H1 (cell line): Measurements from ENCODE around the gene MT1B. TPM values are rescaled to one million over a fixed set of nuclear protein-coding genes. Genes with fewer than 3 reads are reported as not detected.

Experiments used
- CTCF ChIA-PET: fragments of 300-600 bp; sonication (Branson Sonifier 250); formaldehyde crosslinking; loops from one replicate; lab custom pipeline; 2021; ENCODE audit not compliant: partially characterized antibody; lab: Charles Lee
- POLR2A ChIA-PET: fragments of 300-600 bp; sonication (Branson Sonifier 250); formaldehyde crosslinking; loops from one replicate; lab custom pipeline; 2021; ENCODE audit warnings: inconsistent platforms; ENCODE audit not compliant: partially characterized antibody; lab: Charles Lee
- DNase-seq, 2 experiments: peaks; one replicate each; pipeline versions ENCODE4 v3.0.0 to v3.0.0-alpha.2; 2010 to 2022; ENCODE audit warnings: low spot score in 2 of 2, low read depth in 1 of 2, mixed read lengths in 1 of 2
- FAIRE-seq: peaks from 2 replicates; lab custom pipeline; 2011; peaks lifted over from hg19 to GRCh38; lab: Jason Lieb, UNC
- H2AFZ ChIP-seq: 2 replicates; pipeline ENCODE4 v1.8.1; 2012; ENCODE audit warnings: low read length, inconsistent platforms
- H2AK5ac ChIP-seq: 2 replicates; pipeline ENCODE4 v1.6.1; 2013; ENCODE audit warnings: low read depth, low read length
- H2BK120ac ChIP-seq: replicated peaks from 2 replicates; pipeline ENCODE3; 2013; ENCODE audit warnings: low read depth, low read length, inconsistent platforms
- H2BK12ac ChIP-seq: 2 replicates; pipeline ENCODE4 v1.6.1; 2013; ENCODE audit warnings: low read depth, low read length
- H2BK15ac ChIP-seq: 2 replicates; pipeline ENCODE4 v1.6.1; 2013; ENCODE audit warnings: low read length
- H2BK20ac ChIP-seq: 2 replicates; pipeline ENCODE4 v1.6.1; 2013; ENCODE audit warnings: low read length
- H2BK5ac ChIP-seq: 2 replicates; pipeline ENCODE4 v1.6.1; 2013; ENCODE audit warnings: low read depth, low read length
- H3K14ac ChIP-seq: 2 replicates; pipeline ENCODE4 v1.6.1; 2013; ENCODE audit warnings: inconsistent platforms; ENCODE audit not compliant: insufficient read length
- H3K18ac ChIP-seq: 2 replicates; pipeline ENCODE4 v1.6.1; 2013; ENCODE audit warnings: low read length; ENCODE audit errors: extremely low read depth
- H3K23ac ChIP-seq: 2 replicates; pipeline ENCODE4 v1.6.1; 2013; ENCODE audit warnings: inconsistent platforms; ENCODE audit not compliant: insufficient read length
- H3K23me2 ChIP-seq: 2 replicates; pipeline ENCODE4 v1.6.1; 2013; ENCODE audit warnings: low read depth, low read length
- H3K27ac ChIP-seq: 2 replicates; pipeline ENCODE4 v1.6.1; 2011; ENCODE audit warnings: low read depth, low read length, inconsistent platforms
- H3K27me3 ChIP-seq, 4 experiments: replicated peaks in 1 of 4; 1 replicate in 1 of 4; 2 replicates in 3 of 4; pipeline versions ENCODE4 v1.6.1 to v1.8.1; 2011 to 2013; ENCODE audit warnings: low read length in 3 of 4, mild to moderate bottlenecking in 3 of 4, inconsistent platforms in 2 of 4, mixed read lengths in 2 of 4, moderate library complexity in 1 of 4; ENCODE audit not compliant: control insufficient read depth in 3 of 4, insufficient read depth in 3 of 4; ENCODE audit errors: extremely low read depth in 1 of 4
- H3K36me3 ChIP-seq, 4 experiments: 2 replicates each; pipeline versions ENCODE4 v1.6.1 to v1.8.1; 2011 to 2013; ENCODE audit warnings: mild to moderate bottlenecking in 4 of 4, low read length in 3 of 4, moderate library complexity in 2 of 4, control low read depth in 1 of 4, inconsistent platforms in 1 of 4; ENCODE audit not compliant: insufficient read depth in 4 of 4, control insufficient read depth in 2 of 4
- H3K4ac ChIP-seq: replicated peaks from 2 replicates; pipeline ENCODE3; 2013; ENCODE audit warnings: low read length, low read depth, mixed read lengths, inconsistent platforms; ENCODE audit not compliant: insufficient read length
- H3K4me1 ChIP-seq, 4 experiments: replicated peaks in 1 of 4; 1 replicate in 1 of 4; 2 replicates in 3 of 4; pipeline versions ENCODE4 v1.6.1 to v1.8.1; 2011 to 2013; ENCODE audit warnings: low read length in 3 of 4, inconsistent platforms in 2 of 4, mixed read lengths in 1 of 4; ENCODE audit not compliant: insufficient read depth in 4 of 4, control insufficient read depth in 3 of 4
- H3K4me2 ChIP-seq, 2 experiments: 2 replicates each; pipeline versions ENCODE4 v1.6.1 to v1.8.1; 2011 to 2013; ENCODE audit warnings: low read depth in 2 of 2, low read length in 2 of 2, control low read depth in 1 of 2, inconsistent platforms in 1 of 2, mild to moderate bottlenecking in 1 of 2; ENCODE audit not compliant: insufficient read depth in 1 of 2
- H3K4me3 ChIP-seq, 4 experiments: fragments of 200-600, 300-600 bp in 1 of 4; sonication (generic), shearing (Covaris generic), sonication (Bioruptor Twin) in 1 of 4; 2 replicates each; pipeline versions ENCODE4 v1.5.1 to v1.8.1; 2011 to 2016; ENCODE audit warnings: low read length in 4 of 4, low read depth in 3 of 4, control low read depth in 2 of 4, inconsistent platforms in 2 of 4, mild to moderate bottlenecking in 2 of 4, mixed read lengths in 1 of 4, moderate library complexity in 1 of 4; ENCODE audit not compliant: insufficient read depth in 2 of 4; ENCODE audit errors: extremely low read depth in 1 of 4
- H3K56ac ChIP-seq: replicated peaks from 2 replicates; pipeline ENCODE3; 2013; ENCODE audit warnings: low read depth, mild to moderate bottlenecking, mixed read lengths, low read length, inconsistent platforms; ENCODE audit not compliant: insufficient read length
- H3K79me1 ChIP-seq: 2 replicates; pipeline ENCODE4 v1.6.1; 2013; ENCODE audit warnings: low read depth, low read length, control low read depth
- H3K79me2 ChIP-seq, 2 experiments: 2 replicates each; pipeline versions ENCODE4 v1.6.1 to v1.8.1; 2012 to 2013; ENCODE audit warnings: low read length in 2 of 2, mild to moderate bottlenecking in 2 of 2, inconsistent platforms in 1 of 2; ENCODE audit not compliant: insufficient read depth in 2 of 2, control insufficient read depth in 1 of 2
- H3K9ac ChIP-seq, 4 experiments: replicated peaks in 1 of 4; 1 replicate in 1 of 4; 2 replicates in 3 of 4; pipeline versions ENCODE4 v1.6.1 to v1.8.1; 2011 to 2013; ENCODE audit warnings: low read depth in 3 of 4, low read length in 3 of 4, control low read depth in 2 of 4, mild to moderate bottlenecking in 2 of 4, moderate library complexity in 2 of 4, inconsistent platforms in 1 of 4; ENCODE audit errors: extremely low read depth in 1 of 4
- H3K9me3 ChIP-seq, 2 experiments: 2 replicates each; pipeline versions ENCODE4 v1.6.1 to v1.8.1; 2012 to 2013; ENCODE audit warnings: mild to moderate bottlenecking in 2 of 2, moderate library complexity in 2 of 2, control low read depth in 1 of 2, inconsistent platforms in 1 of 2, low read depth in 1 of 2, low read length in 1 of 2, mixed read lengths in 1 of 2; ENCODE audit not compliant: insufficient read depth in 2 of 2
- H4K20me1 ChIP-seq, 2 experiments: replicated peaks in 1 of 2; 2 replicates each; pipeline versions ENCODE3 to v1.8.1; 2011 to 2013; ENCODE audit warnings: inconsistent platforms in 2 of 2, low read length in 2 of 2, mild to moderate bottlenecking in 1 of 2; ENCODE audit not compliant: insufficient read depth in 2 of 2, control insufficient read depth in 1 of 2
- H4K5ac ChIP-seq: 2 replicates; pipeline ENCODE4 v1.6.1; 2013; ENCODE audit warnings: low read length, low read depth, mixed read lengths, inconsistent platforms; ENCODE audit not compliant: insufficient read length
- H4K8ac ChIP-seq: 2 replicates; pipeline ENCODE4 v1.8.0; 2013; ENCODE audit warnings: mild to moderate bottlenecking, moderate library complexity, low read length, inconsistent platforms; ENCODE audit not compliant: insufficient read depth; ENCODE audit errors: extremely low read depth
- H4K91ac ChIP-seq: replicated peaks from 2 replicates; pipeline ENCODE3; 2013; ENCODE audit warnings: low read length, mixed read lengths, inconsistent platforms; ENCODE audit not compliant: insufficient read length
- EGR1 ChIP-seq: IDR thresholded peaks from 2 replicates; pipeline ENCODE4 v1.6.1; 2011; ENCODE audit warnings: low read depth, low read length, borderline replicate concordance
- FOSL1 ChIP-seq: IDR thresholded peaks from 2 replicates; pipeline ENCODE4 v1.6.1; 2011; ENCODE audit warnings: mild to moderate bottlenecking, low read depth, low read length, moderate library complexity; ENCODE audit not compliant: insufficient read depth
- TAF1 ChIP-seq: IDR thresholded peaks from 2 replicates; pipeline ENCODE4 v1.6.1; 2011; ENCODE audit warnings: mild to moderate bottlenecking, low read depth, low read length
- WGBS, 2 experiments: shearing (Covaris generic) in 1 of 2; methylation state at CpG; one replicate each; pipeline versions ENCODE4 v1.1.6 to v1.1.7; 2013 to 2015; ENCODE audit warnings: low lambda C conversion rate in 2 of 2, mixed read lengths in 2 of 2, inconsistent platforms in 1 of 2, low coverage in 1 of 2, missing lambda C conversion rate in 1 of 2; ENCODE audit not compliant: insufficient replicate concordance in 2 of 2, insufficient coverage in 1 of 2, insufficient read length in 1 of 2; ENCODE audit errors: extremely low coverage in 1 of 2, missing lambda C conversion rate in 1 of 2; 5-methylcytosine and 5-hydroxymethylcytosine counted together
- polyA plus RNA-seq, 7 experiments: library from polyadenylated mRNA; depleted of rRNA in 3 of 7; stranded (reverse) in 5 of 7; unstranded in 2 of 7; fragments of >200 nt in 5 of 7; fragments of 200-250 nt in 2 of 7; gene quantifications; 1 replicate in 5 of 7; 2 replicates in 1 of 7; 4 replicates in 1 of 7; pipeline versions ENCODE4 v1.2.1 to v1.2.3, GENCODE V29; 2011 to 2013; ENCODE audit warnings: missing spikeins in 2 of 7, mixed read lengths in 2 of 7
- total RNA-seq: library from RNA; stranded (reverse); fragmentation: NEBNext Ultra II Directional; extraction: Animal tissue kit (Norgen Biotek cat#: 25700); gene quantifications from 2 replicates; pipeline ENCODE4 v1.2.1, GENCODE V29; 2021
- TF ChIP-seq, protein P1 (sequence below): IDR thresholded peaks from 2 replicates; pipeline ENCODE4 v1.6.1; 2012; ENCODE audit warnings: inconsistent platforms

Gene MT1B
- total and polyA plus RNA-seq, 2 of the 8 experiments (the other 6 are each of a cell fraction or from before 2014, with no cell fraction given): not detected

DNA sequence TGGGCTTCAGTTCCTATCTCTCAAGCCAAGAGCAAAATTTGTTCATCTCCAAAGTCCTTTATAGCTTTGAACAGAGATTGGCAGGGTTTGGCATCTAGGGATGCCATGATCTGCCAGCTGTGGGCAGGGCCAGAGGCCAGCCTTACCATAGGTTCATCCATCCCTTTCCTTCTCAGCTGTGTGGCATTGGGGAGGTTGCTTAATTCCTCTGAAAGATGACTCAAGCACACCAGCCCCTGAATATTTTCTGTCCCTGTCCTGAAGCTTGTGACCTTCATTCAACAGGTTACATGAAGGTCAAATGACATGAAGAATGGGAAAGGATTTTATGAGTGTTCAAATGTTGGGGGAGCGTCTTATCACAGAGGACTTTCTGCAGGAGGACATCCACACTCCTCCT, 12.8 kb downstream of the MT1B start:
- Histone ChIP-seq H3K79me2 (no peaks in the 10 kb centered on the region), H3K4ac (no peak overlapping the region), H3K23ac (no peak overlapping the region), H3K36me3 (no peaks in the 10 kb centered on the region), H3K27ac (no peak overlapping the region), H2BK20ac (no peak overlapping the region), H2AFZ (no peak overlapping the region), H3K23me2 (peaks cover 14% of the 10 kb centered on the region; the same call in 1 of the 2 replicates), H3K9me3 (no peaks in the 10 kb centered on the region), H4K8ac (no peak overlapping the region), H3K18ac (no peak overlapping the region), H4K91ac (no peak overlapping the region), H3K14ac (no peak overlapping the region), H3K79me1 (no peaks in the 10 kb centered on the region), H2BK15ac (no peak overlapping the region), H3K9ac (no peak overlapping the region), H2BK12ac (no peak overlapping the region), H3K27me3 (peaks cover 84 to 100% (median 98%) of the 10 kb centered on the region in 4 experiments), H2AK5ac (no peak overlapping the region), H4K20me1 (peaks cover 2 to 3% of the 10 kb centered on the region in 2 experiments), H2BK5ac (no peak overlapping the region), H3K4me2 (no peak overlapping the region), H3K4me1 (peaks cover 3 to 8% (median 6%) of the 10 kb centered on the region in 4 experiments), H3K56ac (no peak overlapping the region), H4K5ac (no peak overlapping the region), H2BK120ac (no peak overlapping the region), H3K4me3 (no peak overlapping the region)
- POLR2A ChIA-PET: interaction anchor here (1.1 to 13.9 kb wide), 3 partner anchors 9 to 39 kb away, joined by 3 to 205 read pairs (median 7); partner anchors contain the start of genes MT1E and MT1X
- DNase-seq: no peak
- 89% methylated on average over 1 of the region's 1 CpG; no CpG with 5 or more reads in 1 of the 2 experiments for WGBS, 2 experiments
- no peak for FAIRE-seq
- CTCF ChIA-PET: interaction anchor here (0.5 to 0.7 kb wide), 2 partner anchors 8 to 15 kb away, joined by 3 read pairs; no protein-coding TSS in a partner anchor
- TF ChIP-seq EGR1 (no peak), FOSL1 (no peak), TAF1 (no peak)
- TF ChIP-seq, protein P1, sequence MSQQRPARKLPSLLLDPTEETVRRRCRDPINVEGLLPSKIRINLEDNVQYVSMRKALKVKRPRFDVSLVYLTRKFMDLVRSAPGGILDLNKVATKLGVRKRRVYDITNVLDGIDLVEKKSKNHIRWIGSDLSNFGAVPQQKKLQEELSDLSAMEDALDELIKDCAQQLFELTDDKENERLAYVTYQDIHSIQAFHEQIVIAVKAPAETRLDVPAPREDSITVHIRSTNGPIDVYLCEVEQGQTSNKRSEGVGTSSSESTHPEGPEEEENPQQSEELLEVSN: no peak
